HepG2 (cell line): ENCODE measurements around the gene FAM83G. TPM values are rescaled to one million over a fixed set of nuclear protein-coding genes. Genes with fewer than 3 reads are reported as not detected.

Experiments
- AGO1 ChIP-seq: fragments of 200-400 bp; formaldehyde crosslinking; IDR thresholded peaks from 2 replicates; pipeline ENCODE4 v1.6.1; 2017; ENCODE audit warnings: mild to moderate bottlenecking, low read depth, low read length, moderate library complexity; ENCODE audit not compliant: poor library complexity, severe bottlenecking
- BRF2 ChIP-seq: sonication (generic); formaldehyde crosslinking; IDR thresholded peaks from 2 replicates; pipeline ENCODE4 v1.8.1; 2022; ENCODE audit warnings: mild to moderate bottlenecking, missing genetic modification reagents
- CHD2 ChIP-seq: IDR thresholded peaks from 2 replicates; pipeline ENCODE4 v1.6.1; 2011; ENCODE audit warnings: low read depth, low read length, improper control_type of control experiment
- EEA1 ChIP-seq: sonication (generic); formaldehyde crosslinking; IDR thresholded peaks from 2 replicates; pipeline ENCODE4 v1.5.1; 2020; ENCODE audit warnings: mild to moderate bottlenecking, missing genetic modification reagents, borderline replicate concordance
- HCFC1 ChIP-seq: fragments of 150-350 bp; IDR thresholded peaks from 2 replicates; pipeline ENCODE4 v1.6.1; 2014; ENCODE audit warnings: low read depth, low read length
- PAXIP1 ChIP-seq: sonication (generic); formaldehyde crosslinking; conservative IDR thresholded peaks from 2 replicates; pipeline ENCODE4 v1.4.0; 2020; ENCODE audit warnings: mild to moderate bottlenecking, missing genetic modification reagents, moderate library complexity
- POLR2A ChIP-seq, 2 experiments: IDR thresholded peaks; 2 replicates each; pipeline ENCODE4 v1.6.1; 2011; ENCODE audit warnings: low read depth in 2 of 2, low read length in 2 of 2, mild to moderate bottlenecking in 1 of 2, moderate library complexity in 1 of 2; ENCODE audit not compliant: insufficient read depth in 1 of 2
- RERE ChIP-seq: IDR thresholded peaks from 2 replicates; pipeline ENCODE4 v1.6.1; 2016; ENCODE audit warnings: low read depth, missing genetic modification reagents, missing compliant biosample characterization
- SMC3 ChIP-seq: IDR thresholded peaks from 2 replicates; pipeline ENCODE4 v1.6.1; 2011; ENCODE audit warnings: low read length, improper control_type of control experiment
- SP4 ChIP-seq: sonication (generic); formaldehyde crosslinking; IDR thresholded peaks from 2 replicates; pipeline ENCODE4 v1.8.1; 2023; ENCODE audit warnings: mild to moderate bottlenecking, missing genetic modification reagents
- SYNCRIP ChIP-seq: fragments of 200-400 bp; formaldehyde crosslinking; IDR thresholded peaks from 2 replicates; pipeline ENCODE4 v1.6.1; 2018; ENCODE audit warnings: mild to moderate bottlenecking, low read depth, low read length; ENCODE audit not compliant: insufficient read depth
- TBP ChIP-seq: sonication (generic); formaldehyde crosslinking; IDR thresholded peaks from 2 replicates; pipeline ENCODE4 v1.5.0; 2020; ENCODE audit warnings: missing genetic modification reagents
- ZNF569 ChIP-seq: sonication (generic); formaldehyde crosslinking; IDR thresholded peaks from 2 replicates; pipeline ENCODE4 v1.5.0; 2020; ENCODE audit warnings: mild to moderate bottlenecking, missing genetic modification reagents, moderate library complexity, borderline replicate concordance
- ZNF644 ChIP-seq: IDR thresholded peaks from 2 replicates; pipeline ENCODE4 v1.6.1; 2016; ENCODE audit warnings: low read depth
- ZNF800 ChIP-seq: sonication (generic); formaldehyde crosslinking; IDR thresholded peaks from 2 replicates; pipeline ENCODE4 v1.4.0; 2020; ENCODE audit warnings: missing genetic modification reagents
- ZNF83 ChIP-seq: sonication (generic); formaldehyde crosslinking; IDR thresholded peaks from 2 replicates; pipeline ENCODE4 v1.4.0; 2020; ENCODE audit warnings: missing genetic modification reagents, mild to moderate bottlenecking, borderline replicate concordance
- polyA plus RNA-seq, 8 experiments: library from polyadenylated mRNA; depleted of rRNA in 3 of 8; stranded (reverse) in 7 of 8; unstranded in 1 of 8; fragments of >200 nt; fragmentation: Illumina TruSeq in 4 of 8; extraction: Trizol in 4 of 8; gene quantifications; 2 replicates each; pipeline versions ENCODE4 v1.2.1 to v1.2.3, GENCODE V29; 2011 to 2016; ENCODE audit warnings: low read depth in 4 of 8, missing spikeins in 1 of 8, mixed read lengths in 1 of 8; ENCODE audit not compliant: insufficient read depth in 1 of 8
- total RNA-seq, 5 experiments: library from RNA; depleted of rRNA; stranded (reverse); fragments of >200 nt; fragmentation: Illumina TruSeq; extraction: Trizol; gene quantifications; 2 replicates each; pipeline ENCODE4 v1.2.3, GENCODE V29; 2016; ENCODE audit warnings: low read depth in 1 of 5

FAM83G gene
- total and polyA plus RNA-seq, 2 of the 13 experiments (the other 11 are each of a cell fraction or from before 2014, with no cell fraction given): 13.7 to 18.6 TPM

GRCh38 chr17:19010729-19011505 lies 6.4 kb upstream of the FAM83G start (continued):
- TF ChIP-seq ZNF800: no peak
- no peak for TF ChIP-seq EEA1 (CRISPR knock-in tag)
- no peak; the same call in 1 of the 2 replicates for TF ChIP-seq PAXIP1
- TF ChIP-seq ZNF644: no peak
- TF ChIP-seq ZNF83 (CRISPR knock-in tag): no peak
- no peak for TF ChIP-seq ZNF569 (CRISPR knock-in tag)
- no peak for TF ChIP-seq TBP (CRISPR knock-in tag)
- TF ChIP-seq CHD2: no peak
- no peak for TF ChIP-seq HCFC1
- no peak for TF ChIP-seq SYNCRIP
- no peak for TF ChIP-seq BRF2 (CRISPR knock-in tag)
- no peak for TF ChIP-seq POLR2A (IDR thresholded peaks at IDR 0.05; ENCODE audit: insufficient read depth in 1 of 2, low read depth in 2 of 2, low read length in 2 of 2)
- no peak for TF ChIP-seq SP4 (CRISPR knock-in tag)
- TF ChIP-seq SMC3: no peak
- TF ChIP-seq RERE (CRISPR knock-in tag): no peak
- TF ChIP-seq AGO1: no peak
